Stomach (tissue), 4 donors: Measurements from ENCODE around the gene TAS2R60.

Experiments
- EP300 ChIP-seq: sonication (generic); formaldehyde crosslinking; IDR thresholded peaks from one replicate; pipeline ENCODE4 v1.6.1; 2017; ENCODE audit warnings: antibody characterized with exemption
- POLR2A ChIP-seq, 4 donors: fragments of 450-650 bp; IDR thresholded peaks; one replicate each; pipeline ENCODE4 v1.6.1; 2016; ENCODE audit warnings: antibody characterized with exemption in 4 of 4, control low read depth in 2 of 4, mild to moderate bottlenecking in 1 of 4, moderate library complexity in 1 of 4
- POLR2AphosphoS5 ChIP-seq, 3 donors: sonication (generic); formaldehyde crosslinking; IDR thresholded peaks; one replicate each; pipeline ENCODE4 v1.6.1; 2016; ENCODE audit warnings: antibody characterized with exemption in 3 of 3
- TF ChIP-seq, protein P1 (sequence below), 7 experiments: fragments of 450-650 bp in 4 of 7; fragments of 200-600 bp in 3 of 7; sonication (generic) in 3 of 7; IDR thresholded peaks; one replicate each; pipeline ENCODE4 v1.5.1; 2016 to 2019; ENCODE audit warnings: antibody characterized with exemption in 7 of 7, control low read depth in 2 of 7, mild to moderate bottlenecking in 1 of 7

DNA sequence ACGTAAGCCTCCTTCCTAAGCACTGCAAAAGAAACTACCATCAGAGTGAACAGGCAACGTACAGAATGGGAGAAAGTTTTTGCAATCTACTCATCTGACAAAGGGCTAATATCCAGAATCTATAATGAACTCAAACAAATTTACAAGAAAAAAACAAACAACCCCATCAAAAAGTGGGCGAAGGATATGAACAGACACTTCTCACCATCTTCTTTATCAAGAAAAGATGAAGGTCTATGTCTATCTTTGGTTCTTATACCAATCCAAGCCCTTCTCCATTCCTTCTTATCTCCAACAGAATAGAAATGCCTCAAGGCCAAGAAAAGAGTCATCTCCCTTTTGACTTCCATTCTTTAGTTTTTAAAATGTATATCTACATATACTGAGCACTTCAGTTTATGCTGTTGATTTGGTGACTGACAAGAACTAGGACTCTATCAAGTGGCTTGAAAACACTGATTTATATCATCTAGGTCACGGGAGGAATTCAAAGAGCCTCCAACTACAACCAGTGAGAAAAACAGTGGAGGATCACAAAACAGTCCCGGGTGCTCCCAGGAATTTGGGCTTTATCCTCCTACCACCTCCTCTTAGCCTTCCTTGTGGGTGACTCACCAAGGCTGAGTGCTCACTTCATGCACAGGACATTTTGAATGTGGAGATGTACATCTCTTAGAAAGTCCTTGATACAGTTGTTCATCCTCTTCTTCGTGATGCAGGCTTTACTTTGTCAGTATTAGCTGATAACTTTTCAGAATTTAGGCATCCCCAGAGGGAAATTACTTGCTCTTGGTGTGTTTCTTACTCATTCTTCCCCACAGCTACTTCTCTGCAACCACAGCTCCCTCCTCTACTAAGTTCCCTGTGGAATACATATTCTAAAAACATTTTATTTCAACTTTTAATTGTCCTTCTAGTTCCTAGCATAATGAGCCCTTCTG is 49.8 kb downstream of the TAS2R60 start:
- TF ChIP-seq POLR2A (IDR thresholded peaks at IDR 0.05) (no peak), POLR2AphosphoS5 (IDR thresholded peaks at IDR 0.05) (no peak), EP300 (no peak)
- TF ChIP-seq, protein P1, sequence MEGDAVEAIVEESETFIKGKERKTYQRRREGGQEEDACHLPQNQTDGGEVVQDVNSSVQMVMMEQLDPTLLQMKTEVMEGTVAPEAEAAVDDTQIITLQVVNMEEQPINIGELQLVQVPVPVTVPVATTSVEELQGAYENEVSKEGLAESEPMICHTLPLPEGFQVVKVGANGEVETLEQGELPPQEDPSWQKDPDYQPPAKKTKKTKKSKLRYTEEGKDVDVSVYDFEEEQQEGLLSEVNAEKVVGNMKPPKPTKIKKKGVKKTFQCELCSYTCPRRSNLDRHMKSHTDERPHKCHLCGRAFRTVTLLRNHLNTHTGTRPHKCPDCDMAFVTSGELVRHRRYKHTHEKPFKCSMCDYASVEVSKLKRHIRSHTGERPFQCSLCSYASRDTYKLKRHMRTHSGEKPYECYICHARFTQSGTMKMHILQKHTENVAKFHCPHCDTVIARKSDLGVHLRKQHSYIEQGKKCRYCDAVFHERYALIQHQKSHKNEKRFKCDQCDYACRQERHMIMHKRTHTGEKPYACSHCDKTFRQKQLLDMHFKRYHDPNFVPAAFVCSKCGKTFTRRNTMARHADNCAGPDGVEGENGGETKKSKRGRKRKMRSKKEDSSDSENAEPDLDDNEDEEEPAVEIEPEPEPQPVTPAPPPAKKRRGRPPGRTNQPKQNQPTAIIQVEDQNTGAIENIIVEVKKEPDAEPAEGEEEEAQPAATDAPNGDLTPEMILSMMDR (IDR thresholded peaks at IDR 0.05), result no peak
